ENCODE measurements around the gene WWC1.

- TF ChIP-seq PRDM15 (CRISPR knock-in tag; IDR thresholded peaks at IDR 0.05) = no peak
- TF ChIP-seq MTA3 (IDR thresholded peaks at IDR 0.05; ENCODE audit: borderline replicate concordance, low read length) = no peak
- TF ChIP-seq POLR2A (IDR thresholded peaks at IDR 0.05; ENCODE audit: low read depth, low read length) = no peak
- no peak for TF ChIP-seq ZSCAN29 (IDR thresholded peaks at IDR 0.05)
- TF ChIP-seq TCF12 (IDR thresholded peaks at IDR 0.05; ENCODE audit: low read depth, low read length) = no peak
Measured at GRCh38 chr5:168298949-168299348, 7.5 kb downstream of the WWC1 start.
